GM10266 (cell line): ENCODE measurements around the gene ACOT2.
"Not testable (repeated sequence)": the region's sequence is repeated elsewhere in the genome, so short reads cannot be mapped to it uniquely, and the experiment has no call there.

ENCODE experiments used
- DNase-seq: peaks from one replicate; pipeline ENCODE4 v3.0.0; 2012; ENCODE audit errors: extremely low spot score
- CTCF ChIP-seq: IDR thresholded peaks from 2 replicates; pipeline ENCODE4 v1.5.1; 2012; ENCODE audit warnings: mild to moderate bottlenecking, low read depth; ENCODE audit not compliant: control insufficient read depth, insufficient read depth; ENCODE audit errors: missing control alignments

The ACOT2 gene

DNA sequence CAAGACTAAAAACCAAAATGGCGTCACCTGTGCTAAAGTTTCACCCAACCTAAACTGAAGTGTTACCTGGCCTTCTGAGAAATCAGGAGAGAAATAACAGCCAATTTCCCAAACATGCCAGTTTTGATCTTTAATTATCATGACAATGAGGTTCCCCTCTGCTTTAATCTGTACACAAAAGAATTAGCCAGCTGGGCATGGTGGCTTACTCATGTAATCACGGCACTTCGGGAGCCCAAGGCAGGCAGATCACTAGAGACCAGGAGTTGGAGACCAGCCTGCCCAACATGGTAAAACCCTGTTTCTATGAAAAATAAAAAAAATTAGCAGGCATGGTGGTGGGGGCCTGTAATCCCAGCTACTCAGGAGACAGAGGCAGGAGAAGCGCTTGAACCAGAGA is 15.2 kb upstream of the ACOT2 start:
- TF ChIP-seq CTCF = no peak
- no peak for DNase-seq

DNA sequence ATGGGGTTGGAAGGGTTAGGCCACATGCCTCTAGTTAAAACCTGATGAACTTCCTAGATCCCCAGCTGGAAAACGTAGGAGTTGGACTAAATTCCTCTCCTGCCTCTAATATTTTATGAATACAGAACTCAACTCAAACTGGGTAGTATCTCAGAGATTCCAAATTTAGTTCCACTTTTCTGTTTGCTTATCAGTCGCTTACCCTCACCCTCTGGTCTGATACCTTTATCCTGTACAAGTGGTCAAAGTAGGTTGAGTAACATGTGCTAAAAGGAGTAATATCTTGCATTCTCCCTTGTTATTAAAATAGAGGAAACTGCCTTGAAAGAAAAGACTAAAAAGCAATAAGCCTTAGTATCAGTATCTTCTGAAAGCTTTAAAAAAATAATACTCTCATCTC is 11.8 kb upstream of the ACOT2 start:
- DNase-seq = not testable (repeated sequence)

- DNase-seq = not testable (repeated sequence)
Observed at GRCh38 chr14:73558238-73558637, 10.8 kb upstream of the ACOT2 start.

DNA sequence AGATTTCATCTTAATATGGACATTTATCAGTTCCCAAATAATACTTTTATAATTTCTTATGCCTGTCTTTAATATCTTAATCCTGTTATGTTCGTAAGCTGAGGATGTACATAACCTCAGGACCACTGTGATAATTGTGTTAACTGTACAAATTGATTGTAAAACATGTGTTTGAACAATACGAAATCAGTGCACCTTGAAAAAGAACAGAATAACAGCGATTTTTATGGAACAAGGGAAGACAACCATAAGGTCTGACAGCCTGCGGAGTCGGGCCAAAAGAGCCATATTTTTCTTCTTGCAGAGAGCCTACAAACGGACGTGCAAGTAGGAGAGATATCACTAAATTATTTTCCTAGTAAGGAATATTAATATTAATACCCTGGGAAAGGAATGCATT is 6.8 kb upstream of the ACOT2 start:
- DNase-seq = not testable (repeated sequence)

DNA sequence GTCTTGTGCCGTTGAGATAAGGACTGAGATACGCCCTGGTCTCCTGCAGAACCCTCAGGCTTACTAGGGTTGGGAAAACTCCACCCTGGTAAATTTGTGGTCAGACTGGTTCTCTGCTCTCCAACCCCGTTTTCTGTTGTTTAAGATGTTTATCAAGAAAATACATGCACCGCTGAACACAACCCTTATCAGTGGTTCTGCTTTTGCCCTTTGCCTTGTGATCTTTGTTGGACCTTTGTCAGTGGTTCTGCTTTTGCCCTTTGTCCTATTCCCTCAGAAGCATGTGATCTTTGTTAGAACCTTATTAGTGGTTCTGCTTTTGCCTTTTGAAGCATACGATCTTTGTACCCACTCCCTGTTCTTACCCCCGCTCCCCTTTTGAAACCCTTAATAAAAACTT is 6.3 kb upstream of the ACOT2 start:
- not testable (repeated sequence) for DNase-seq

- not testable (repeated sequence) for DNase-seq
Observed at GRCh38 chr14:73566431-73566830, 2.6 kb upstream of the ACOT2 start.

- not testable (repeated sequence) for DNase-seq
Observed at GRCh38 chr14:73566935-73567334, 2.1 kb upstream of the ACOT2 start.

- no peak for TF ChIP-seq CTCF
- DNase-seq = no peak
Observed at GRCh38 chr14:73567358-73567757, 1.7 kb upstream of the ACOT2 start.

GRCh38 chr14:73567951-73568885 is 795 bp upstream of the ACOT2 start:
- DNase-seq = no peak
- TF ChIP-seq CTCF = no peak

- not testable (repeated sequence) for DNase-seq
Observed at GRCh38 chr14:73568886-73569184, 178 bp upstream of the ACOT2 start.

GRCh38 chr14:73570913-73571312 is 1.9 kb downstream of the ACOT2 start:
- not testable (repeated sequence) for DNase-seq

GRCh38 chr14:73573034-73573433 is 4.0 kb downstream of the ACOT2 start:
- DNase-seq = not testable (repeated sequence)

More at GRCh38 chr14:73570913-73571312, 1.9 kb downstream of the ACOT2 start:
- peak; percentile 38 for TF ChIP-seq CTCF

GRCh38 chr14:73573740-73574139 is 4.7 kb downstream of the ACOT2 start:
- DNase-seq = not testable (repeated sequence)

GRCh38 chr14:73574251-73574650 is 5.2 kb downstream of the ACOT2 start:
- not testable (repeated sequence) for DNase-seq
